ENCODE results near the gene FASN. TPM values are rescaled to one million over a fixed set of nuclear protein-coding genes. Genes with fewer than 3 reads are reported as not detected.
"Not testable (repeated sequence)": the region's sequence is repeated elsewhere in the genome, so short reads cannot be mapped to it uniquely, and the experiment has no call there.

The FASN gene
- 262 TPM for total RNA-seq

DNA sequence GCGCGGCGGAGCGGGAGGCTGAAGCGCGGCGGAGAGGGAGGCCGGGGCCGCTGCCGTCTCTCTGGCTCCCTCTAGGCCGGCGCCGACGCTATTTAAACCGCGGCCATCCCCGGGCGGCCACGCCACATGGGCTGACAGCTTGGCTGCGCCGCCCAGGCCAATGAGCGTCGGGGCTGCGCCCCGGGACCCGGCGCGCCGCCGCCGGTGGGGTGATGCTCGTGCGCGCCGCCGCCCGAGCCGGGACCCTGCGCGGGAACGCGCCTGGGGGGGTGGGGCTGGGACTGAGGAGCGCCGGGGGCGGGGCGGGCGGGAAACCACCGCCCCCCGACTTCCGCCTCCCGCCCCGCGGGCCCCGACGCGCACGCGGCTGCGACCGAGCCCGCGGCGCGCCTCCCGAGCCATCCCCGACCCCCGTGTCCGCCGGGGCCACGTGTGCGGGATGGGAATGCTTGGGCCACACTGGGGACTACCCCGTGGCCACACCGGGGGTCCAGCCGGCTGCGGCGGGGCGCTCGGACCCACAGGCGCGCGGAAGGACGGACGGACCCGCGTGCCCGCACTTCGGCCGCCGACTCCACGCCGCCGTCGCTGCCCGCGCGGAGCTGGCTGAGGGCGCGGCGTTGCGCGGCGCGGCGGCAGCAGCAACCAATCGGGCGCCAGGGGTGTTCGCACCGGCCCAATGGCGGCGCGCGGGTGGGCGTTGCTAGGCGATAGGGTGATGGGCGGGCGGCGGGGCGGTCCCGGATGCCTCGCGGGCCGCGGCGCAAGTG lies at the start of gene FASN:
Gene FASN, minus strand, starts transcription at position 68 of the 770 bp plus-strand sequence. CDS start 1,791 bp downstream, outside the sequence.
- DNase-seq, result peak; percentile 95

DNA sequence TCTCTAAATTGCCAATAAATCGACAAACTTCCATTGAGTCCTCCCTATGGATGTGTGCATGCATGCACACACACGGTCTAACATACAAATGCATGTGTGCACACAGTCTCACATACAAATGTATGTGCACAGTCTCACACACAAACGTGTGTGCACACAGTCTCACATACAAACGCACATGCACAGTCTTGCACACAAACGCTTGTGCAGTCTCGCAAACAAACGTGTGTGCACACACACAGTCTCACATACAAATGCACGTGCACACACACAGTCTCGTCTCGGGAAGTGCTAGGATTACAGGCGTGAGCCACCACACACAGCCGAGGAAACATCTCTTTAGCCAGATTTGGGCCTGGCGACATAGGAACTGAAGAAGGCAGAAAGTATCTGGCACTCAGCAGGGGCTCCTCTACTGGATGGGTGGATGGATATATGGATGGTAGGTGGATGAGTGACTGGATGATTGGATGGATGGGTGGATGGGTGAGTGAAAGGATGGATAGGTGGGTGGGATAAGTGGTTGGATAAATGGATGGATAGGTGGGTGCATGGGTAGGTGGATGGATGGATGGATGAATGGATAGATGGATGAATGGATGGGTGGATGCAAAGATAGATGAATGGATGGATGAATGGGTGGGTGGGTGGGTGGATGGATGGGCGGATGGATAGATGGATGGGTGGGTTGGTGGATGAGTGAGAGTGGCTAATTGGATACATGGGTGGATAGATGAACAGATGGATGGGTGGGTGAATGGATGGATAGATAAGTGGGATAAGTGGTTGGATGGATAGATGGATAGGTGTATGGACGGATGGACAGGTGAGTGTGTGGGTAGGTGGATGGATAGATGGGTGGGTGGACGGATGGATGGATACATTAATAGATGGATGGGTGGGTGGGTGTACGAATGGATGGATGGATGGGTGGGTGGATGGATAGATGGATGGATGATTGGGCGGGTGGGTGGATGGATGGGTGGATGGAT lies 48.9 kb upstream of the FASN start:
- DNase-seq, result no peak

DNA sequence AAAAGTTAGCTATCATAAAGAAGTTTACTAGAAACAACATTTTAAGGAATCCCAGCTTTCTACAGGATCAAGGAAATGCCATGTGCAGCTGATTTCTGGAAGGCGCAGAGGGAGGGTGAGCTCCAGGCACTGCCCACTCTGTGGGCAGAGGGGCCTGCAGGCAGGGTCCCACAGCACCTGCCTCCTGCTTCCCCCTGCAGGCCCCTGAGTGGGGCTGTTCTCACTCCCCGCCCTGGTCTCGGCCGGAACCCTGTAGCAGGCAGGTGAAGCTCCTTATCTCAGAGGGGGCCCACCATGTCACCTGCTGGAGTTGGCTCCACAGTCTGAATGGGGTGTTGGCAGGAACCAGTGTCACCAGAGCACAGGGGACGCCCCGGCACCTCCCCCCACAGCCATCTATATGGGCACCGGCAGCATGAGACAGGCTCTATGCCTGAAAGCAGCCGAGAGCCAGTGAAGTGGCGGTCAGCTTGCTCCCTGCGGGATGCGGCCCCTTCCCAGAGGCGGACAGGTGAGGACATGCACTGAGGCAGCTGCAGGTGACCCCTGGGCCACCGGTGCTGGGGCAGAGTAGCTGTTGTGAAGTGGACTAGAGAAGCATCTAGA lies 47.6 kb upstream of the FASN start:
- no peak for DNase-seq

DNA sequence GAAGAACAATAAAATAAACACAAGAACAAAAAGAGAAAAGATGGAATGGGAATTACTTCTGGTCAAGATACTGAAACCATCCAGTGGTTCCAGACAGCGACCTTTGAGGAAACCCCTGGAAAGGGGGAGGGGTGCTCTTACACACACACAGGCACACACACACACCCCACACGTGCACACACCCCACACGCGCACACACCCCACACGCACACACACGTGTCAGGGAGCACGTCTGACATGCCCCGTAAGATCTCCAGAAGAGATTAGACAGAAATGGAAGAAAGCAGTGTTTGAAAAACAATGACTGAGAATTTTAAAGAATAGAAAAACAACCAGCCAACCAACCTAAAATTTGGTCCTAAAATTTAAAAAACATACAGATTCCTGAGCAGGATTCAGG lies 45.3 kb upstream of the FASN start:
- no peak for DNase-seq

- not testable (repeated sequence) for DNase-seq
Observed at GRCh38 chr17:82139961-82140360, 41.9 kb upstream of the FASN start.

DNA sequence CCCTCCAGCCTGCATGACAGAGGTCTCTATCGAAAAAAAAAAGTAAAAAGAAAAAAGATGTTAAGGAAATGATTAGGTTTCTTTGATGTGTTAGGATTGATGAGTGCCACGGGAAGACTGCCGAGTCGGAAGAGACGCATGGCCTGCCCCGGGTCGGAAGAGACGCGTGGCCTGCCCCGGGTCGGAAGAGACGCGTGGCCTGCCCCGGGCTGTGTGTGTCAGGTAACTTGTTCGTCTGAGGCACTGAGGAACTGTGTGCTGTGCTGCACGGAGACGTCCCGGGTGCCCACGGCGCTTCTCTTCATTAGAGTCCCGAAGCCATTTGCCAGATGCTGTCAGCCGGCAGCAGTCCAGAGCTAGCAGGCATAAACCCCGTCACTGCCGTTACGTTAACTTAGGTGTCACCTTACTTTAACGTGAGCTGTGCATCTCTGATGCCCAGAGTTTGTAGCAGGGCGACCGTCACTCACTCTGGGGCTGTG lies 40.5 kb upstream of the FASN start:
- no peak for DNase-seq

- no peak for DNase-seq
Observed at GRCh38 chr17:82134101-82134500, 36.1 kb upstream of the FASN start.

GRCh38 chr17:82133166-82133953 lies 35.3 kb upstream of the FASN start:
- not testable (repeated sequence) for DNase-seq

- no peak for DNase-seq
Observed at GRCh38 chr17:82129095-82129494, 31.1 kb upstream of the FASN start.

- no peak for DNase-seq
Observed at GRCh38 chr17:82128287-82128686, 30.3 kb upstream of the FASN start.

DNA sequence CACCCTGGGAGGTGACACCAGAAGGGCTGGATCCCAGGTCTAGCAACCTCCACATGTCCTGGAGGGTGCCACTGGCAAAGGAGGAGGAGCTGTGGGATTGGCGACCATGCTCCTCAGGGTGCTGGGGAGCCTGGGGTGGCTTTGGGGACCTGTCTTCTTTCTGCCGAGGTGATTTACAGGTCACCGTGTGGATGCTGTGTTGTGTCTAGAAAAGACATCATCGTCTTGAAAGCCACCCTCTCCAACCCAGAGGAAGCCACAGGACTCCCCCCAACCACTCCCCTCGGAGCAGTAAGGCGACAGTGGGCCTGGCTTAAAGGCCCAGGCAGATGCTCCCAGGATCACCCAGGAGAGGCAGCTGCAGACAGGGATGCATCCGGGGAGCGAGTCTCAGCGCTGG lies 29.7 kb upstream of the FASN start:
- DNase-seq, result no peak

GRCh38 chr17:82127315-82127595 lies 29.2 kb upstream of the FASN start:
- no peak for DNase-seq

DNA sequence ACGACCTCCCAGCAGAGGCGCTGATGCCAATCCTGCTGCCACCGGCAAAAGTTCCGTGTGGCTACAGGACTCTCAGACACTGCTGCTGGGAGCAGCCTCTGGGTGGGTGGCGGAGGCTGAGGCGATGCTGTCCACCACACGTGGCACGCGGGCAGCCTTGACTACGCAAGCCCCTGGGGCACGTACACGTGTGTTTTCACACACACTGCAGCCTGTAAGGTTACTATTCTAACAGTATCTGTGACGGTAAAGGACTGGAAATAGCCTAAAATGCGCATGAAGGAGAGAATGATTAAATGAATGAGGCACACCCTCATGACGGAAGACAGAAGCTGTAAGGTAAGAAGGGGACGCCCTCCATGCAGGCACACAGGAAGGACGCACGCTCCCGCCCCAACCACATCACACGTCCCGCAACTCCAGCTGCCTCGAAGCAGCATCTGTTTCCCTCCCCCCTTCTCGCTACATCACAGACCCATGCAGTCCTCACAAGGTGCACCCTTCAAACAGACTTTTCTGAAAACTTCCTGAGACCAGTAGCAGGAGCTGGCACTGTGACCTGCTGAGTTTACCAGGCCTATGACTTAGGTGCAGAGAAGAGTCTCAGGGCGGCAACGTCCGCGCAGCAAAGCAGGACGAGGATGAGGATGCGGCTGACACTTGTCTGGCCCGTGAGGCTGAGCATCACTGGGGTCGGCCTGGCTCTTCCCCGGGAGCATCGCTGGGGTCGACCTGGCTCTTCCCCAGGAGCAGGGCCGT lies 28.7 kb upstream of the FASN start:
- no peak for DNase-seq

DNA sequence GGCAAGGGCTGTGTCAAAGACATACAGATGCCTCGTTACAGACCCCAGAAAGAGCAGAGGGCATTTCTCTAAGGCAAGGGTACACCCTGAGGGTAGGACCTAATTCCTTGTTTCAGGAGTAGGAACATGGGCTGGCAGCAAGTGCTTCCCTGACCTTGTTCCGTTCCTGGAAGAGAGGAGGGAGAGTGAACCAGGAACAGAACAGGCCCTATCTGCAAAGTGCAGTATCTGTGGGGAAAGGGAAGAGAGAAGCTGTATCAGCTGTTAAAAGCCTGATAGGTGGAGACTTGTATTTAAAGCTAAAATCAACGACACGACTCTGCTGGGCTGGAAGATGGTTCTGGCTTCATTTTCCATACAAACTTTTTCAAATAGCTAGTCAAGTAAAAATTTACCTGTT lies 26.1 kb upstream of the FASN start:
- no peak for DNase-seq

- DNase-seq, result no peak
Observed at GRCh38 chr17:82121660-82122629, 23.9 kb upstream of the FASN start.

GRCh38 chr17:82121246-82121645 lies 23.2 kb upstream of the FASN start:
- no peak for DNase-seq

- no peak for DNase-seq
Observed at GRCh38 chr17:82120148-82120547, 22.1 kb upstream of the FASN start.

DNA sequence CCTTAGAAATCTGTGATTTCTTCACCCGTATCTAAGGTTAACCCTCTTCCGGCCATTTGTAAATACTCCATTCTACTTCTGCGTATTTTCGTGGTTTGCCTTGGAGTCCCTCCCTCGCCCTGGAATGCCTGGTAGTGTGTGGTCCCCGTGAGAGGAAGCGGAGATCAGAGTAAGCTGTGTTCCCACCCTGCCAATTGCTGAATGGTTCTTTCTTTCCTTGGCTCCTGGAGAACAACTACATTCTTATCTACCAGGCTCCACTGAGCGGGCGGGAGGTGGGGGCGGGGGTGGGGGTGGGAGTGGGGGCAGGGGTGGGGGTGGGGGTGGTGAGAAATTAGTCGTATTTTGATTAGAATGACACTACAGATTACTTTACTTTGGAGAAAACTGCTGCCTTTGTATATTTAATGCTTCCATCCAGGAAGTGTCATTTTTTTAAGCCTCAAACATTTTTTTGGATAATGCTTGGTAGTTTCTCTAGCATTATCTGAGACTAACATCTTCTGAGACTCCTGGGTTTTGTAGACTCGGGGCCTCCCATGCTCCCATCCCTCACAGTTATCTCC lies 20.9 kb upstream of the FASN start:
- no peak for DNase-seq

DNA sequence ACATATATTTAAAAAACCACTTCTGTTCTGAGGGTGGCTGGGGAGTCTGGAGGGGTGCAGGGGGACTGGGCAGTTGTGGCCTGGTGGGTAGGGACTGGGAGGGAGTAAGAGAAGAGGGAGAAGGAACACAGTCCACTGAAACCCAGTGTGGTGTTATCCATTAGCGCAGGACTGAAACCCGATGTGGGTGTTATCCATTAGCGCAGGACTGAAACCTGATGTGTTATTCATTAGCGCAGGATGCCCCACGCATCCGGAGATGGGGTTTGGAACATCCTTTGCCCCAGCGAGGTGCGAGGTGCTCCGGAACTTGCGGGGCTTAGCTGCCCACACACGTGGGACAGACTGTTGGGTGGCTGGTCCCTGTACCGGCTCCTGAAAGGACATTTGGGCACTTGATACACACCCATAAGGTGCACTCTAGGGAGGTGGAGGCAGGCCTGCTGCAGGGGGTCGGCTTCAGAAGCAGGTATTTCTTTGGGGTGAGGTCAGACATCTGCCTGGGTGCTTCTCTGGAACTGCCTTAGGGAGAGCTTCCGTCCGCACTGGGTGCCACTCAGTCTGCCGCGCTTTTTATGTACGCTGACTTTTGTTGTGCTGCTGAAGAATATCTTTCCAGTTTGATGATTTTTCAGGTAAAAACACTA lies 20.3 kb upstream of the FASN start:
- no peak for DNase-seq
